OCI-LY1 (cell line): ENCODE data around the gene GAD1.

ENCODE experiments used
- CTCF ChIP-seq: fragments of 200-600 bp; sonication (generic), shearing (Covaris generic); IDR thresholded peaks from 2 replicates; pipeline ENCODE4 v1.5.1; 2017; ENCODE audit warnings: mild to moderate bottlenecking, antibody characterized with exemption, low read length, moderate library complexity, mixed read lengths
- EZH2 ChIP-seq: fragments of 200-600 bp; sonication (generic), shearing (Covaris generic); IDR thresholded peaks from 2 replicates; pipeline ENCODE4 v1.8.0; 2017; ENCODE audit warnings: borderline replicate concordance, mixed run types, mild to moderate bottlenecking, antibody characterized with exemption, low read length, moderate library complexity, mixed read lengths

DNA sequence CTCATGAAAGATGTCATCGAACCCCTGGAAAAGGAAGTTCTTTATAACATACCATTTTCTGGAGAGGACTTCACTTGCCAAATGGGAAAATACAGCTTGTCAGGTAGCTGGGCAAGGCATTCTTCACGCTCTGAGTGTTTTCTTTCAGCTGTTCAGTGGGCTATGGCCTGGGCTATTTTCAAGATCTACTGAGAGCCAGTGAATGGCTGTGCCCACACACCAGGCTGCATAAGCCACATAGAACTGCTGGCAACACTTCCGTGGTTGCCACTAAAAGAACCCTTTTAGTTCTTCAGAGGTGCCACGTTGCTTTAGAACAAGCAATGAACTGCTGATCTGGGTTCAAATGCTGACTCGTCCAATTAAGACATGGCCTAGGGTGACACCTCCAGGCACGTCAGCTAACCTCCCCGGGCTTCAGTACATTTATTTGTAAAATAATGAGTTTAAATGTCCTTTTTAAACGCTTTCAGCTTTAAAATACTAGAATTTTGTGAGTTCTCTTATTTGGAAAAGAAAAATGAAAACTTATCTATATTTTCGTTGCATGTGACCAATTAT is 75.8 kb downstream of the GAD1 start:
- TF ChIP-seq EZH2: no peak
- TF ChIP-seq CTCF: no peak
